HUES64 (cell line): ENCODE results near the gene USP30.
A peak's percentile ranks its signal among the peaks of the same experiment; 100 is the strongest.
"Not testable (repeated sequence)": the region's sequence is repeated elsewhere in the genome, so short reads cannot be mapped to it uniquely, and the experiment has no call there.

ENCODE experiments used
- H3K27ac ChIP-seq: 2 replicates; pipeline ENCODE4 v1.7.0; 2013; ENCODE audit warnings: low read depth, low read length, inconsistent platforms
- H3K27me3 ChIP-seq: 2 replicates; pipeline ENCODE4 v1.6.1; 2013; ENCODE audit warnings: mild to moderate bottlenecking, low read length; ENCODE audit not compliant: insufficient read depth
- H3K36me3 ChIP-seq: 2 replicates; pipeline ENCODE4 v1.6.1; 2013; ENCODE audit warnings: mild to moderate bottlenecking, low read length; ENCODE audit not compliant: insufficient read depth
- H3K4me1 ChIP-seq: 2 replicates; pipeline ENCODE4 v1.6.1; 2013; ENCODE audit warnings: mild to moderate bottlenecking, low read length, moderate library complexity; ENCODE audit not compliant: insufficient read depth
- H3K4me3 ChIP-seq: 2 replicates; pipeline ENCODE4 v1.5.1; 2013; ENCODE audit warnings: mild to moderate bottlenecking, low read length, moderate library complexity
- H3K9ac ChIP-seq: 2 replicates; pipeline ENCODE4 v1.6.1; 2013; ENCODE audit warnings: mild to moderate bottlenecking, low read depth, low read length
- H3K9me3 ChIP-seq: 2 replicates; pipeline ENCODE4 v1.6.1; 2013; ENCODE audit warnings: low read depth, low read length; ENCODE audit not compliant: insufficient read depth
- WGBS: fragments of 150-250, 120-280 bp; methylation state at CpG from one replicate; pipeline ENCODE4 v1.1.7; 2013; ENCODE audit warnings: missing lambda C conversion rate; 5-methylcytosine and 5-hydroxymethylcytosine counted together

The USP30 gene

DNA sequence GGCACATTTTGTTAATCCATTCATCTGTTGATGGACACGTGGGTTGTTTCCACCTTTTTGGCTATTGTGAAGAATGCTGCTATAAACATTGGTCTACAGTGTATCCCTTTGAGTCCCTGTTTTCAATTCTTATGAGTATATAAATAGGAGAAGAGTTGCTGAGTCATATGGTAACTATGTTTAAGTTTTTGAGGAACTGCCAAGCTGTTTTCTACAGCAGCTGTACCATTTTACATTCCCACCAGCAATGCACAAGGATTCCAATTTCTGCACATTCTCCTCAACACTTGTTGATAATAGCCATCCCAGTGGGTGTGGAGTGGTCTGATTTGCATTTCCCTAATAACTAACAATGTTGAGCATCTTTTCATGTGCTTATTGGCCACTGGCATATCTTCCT is 24.6 kb upstream of the USP30 start:
- Histone ChIP-seq H3K4me1 (no peaks in the 10 kb centered on the region), H3K4me3 (no peak overlapping the region), H3K9me3 (peaks cover 4% of the 10 kb centered on the region; the same call in 1 of the 2 replicates), H3K9ac (no peak overlapping the region), H3K27me3 (no peaks in the 10 kb centered on the region; the same call in 1 of the 2 replicates), H3K36me3 (no peaks in the 10 kb centered on the region), H3K27ac (no peak overlapping the region)
- 67% methylated on average over 1 of the region's 1 CpG for WGBS

DNA sequence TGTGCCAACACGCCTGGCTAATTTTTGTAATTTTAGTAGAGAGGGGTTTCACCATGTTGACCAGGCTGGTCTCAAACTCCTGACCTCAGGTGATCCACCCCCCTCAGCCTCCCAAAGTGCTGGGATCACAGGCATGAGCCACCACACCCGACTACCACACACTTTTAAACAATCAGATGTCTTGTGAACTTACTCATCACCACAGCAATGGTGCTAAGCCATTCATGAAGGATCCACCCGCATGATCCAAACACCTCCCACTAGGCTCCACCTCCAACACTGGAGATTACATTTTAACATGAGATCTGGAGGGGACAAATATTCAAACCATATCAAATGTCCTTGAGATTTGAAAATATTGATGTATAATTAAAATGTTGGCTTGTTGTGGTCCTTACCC is 23.8 kb upstream of the USP30 start:
- not testable (repeated sequence) for H3K4me3 ChIP-seq, H3K9me3 ChIP-seq, H3K4me1 ChIP-seq, H3K9ac ChIP-seq, H3K36me3 ChIP-seq, H3K27ac ChIP-seq, H3K27me3 ChIP-seq
- 79% methylated on average over 2 of the region's 3 CpGs for WGBS

DNA sequence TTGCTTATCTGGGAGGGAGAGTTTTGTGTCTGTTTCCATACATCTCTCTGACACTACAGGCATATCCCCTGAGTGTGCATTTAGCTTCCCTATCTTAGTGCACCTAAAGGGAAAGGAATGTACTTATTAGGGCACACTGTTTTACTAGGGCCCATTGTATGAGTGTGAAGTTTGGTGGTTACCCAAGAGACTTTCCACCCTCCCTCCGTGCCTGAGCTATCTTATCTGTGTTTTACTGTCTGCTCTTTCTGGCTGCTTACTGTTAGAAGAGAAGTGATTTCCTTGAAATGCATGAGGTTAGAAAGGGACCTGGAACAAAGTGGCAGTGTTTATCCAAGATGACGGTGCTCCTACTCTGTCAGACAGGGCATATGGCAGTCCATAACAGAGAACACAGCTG is 23.0 kb upstream of the USP30 start:
- no peak overlapping the region for H3K4me3 ChIP-seq
- no peaks in the 10 kb centered on the region for H3K4me1 ChIP-seq
- H3K36me3 ChIP-seq: no peaks in the 10 kb centered on the region
- H3K9me3 ChIP-seq: peaks cover 4% of the 10 kb centered on the region; the same call in 1 of the 2 replicates
- WGBS: 75% methylated on average over 2 of the region's 2 CpGs
- H3K9ac ChIP-seq: no peak overlapping the region
- H3K27ac ChIP-seq: no peak overlapping the region
- no peaks in the 10 kb centered on the region for H3K27me3 ChIP-seq

DNA sequence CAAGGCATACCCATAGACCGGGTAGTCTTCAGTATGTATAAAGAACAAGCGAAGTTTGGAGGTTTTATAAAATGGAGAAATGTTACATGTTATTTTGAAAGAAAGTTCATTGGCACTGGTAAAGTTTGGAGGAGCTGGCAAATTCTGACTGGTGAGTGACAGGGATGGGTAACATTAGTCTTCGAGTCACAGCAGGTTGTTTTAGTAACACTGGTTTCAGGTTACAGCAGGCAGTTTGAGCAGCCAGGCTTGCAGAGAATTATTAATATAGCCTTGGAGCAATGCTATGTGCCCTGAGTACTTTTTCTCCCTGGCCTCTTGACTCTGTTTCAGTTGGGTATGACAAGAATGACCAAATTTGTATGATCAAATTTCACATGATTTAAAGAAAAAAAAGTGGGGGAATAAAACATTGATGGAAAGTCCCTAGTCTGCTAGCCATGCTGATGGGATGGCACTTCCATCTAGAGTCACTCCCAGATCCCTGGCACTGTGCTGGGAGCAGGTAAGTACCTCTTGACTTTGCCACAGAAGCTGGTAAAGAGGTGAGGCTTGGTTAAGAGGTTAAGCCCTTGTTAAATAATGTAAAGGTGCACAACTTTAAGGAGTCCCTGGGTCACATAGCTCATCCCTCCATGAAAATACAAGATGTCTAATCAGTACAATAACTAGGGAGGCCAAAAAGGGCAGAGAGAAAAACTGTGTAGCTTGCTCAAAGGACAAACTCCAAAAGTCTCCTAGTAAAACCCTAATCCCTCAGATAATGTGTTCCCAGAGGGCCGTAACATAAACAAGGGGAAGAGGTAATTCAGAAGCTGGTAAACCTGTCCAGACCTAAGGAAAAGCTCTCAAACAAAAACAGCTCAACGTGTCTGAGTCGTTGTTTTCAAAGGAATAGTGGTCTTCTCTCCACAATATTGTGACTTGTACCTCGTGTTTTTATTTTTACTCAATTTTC is 18.9 kb upstream of the USP30 start:
- peaks cover 4% of the 10 kb centered on the region; the same call in 1 of the 2 replicates for H3K9me3 ChIP-seq
- no peak overlapping the region for H3K9ac ChIP-seq
- H3K27ac ChIP-seq: no peak overlapping the region
- H3K36me3 ChIP-seq: no peaks in the 10 kb centered on the region
- H3K4me1 ChIP-seq: no peaks in the 10 kb centered on the region
- 63% methylated on average over 7 of the region's 7 CpGs for WGBS
- no peak overlapping the region for H3K4me3 ChIP-seq
- no peaks in the 10 kb centered on the region for H3K27me3 ChIP-seq

GRCh38 chr12:109036975-109037374 is 15.4 kb upstream of the USP30 start:
- no peak overlapping the region for H3K9ac ChIP-seq
- no peaks in the 10 kb centered on the region for H3K4me1 ChIP-seq
- no peaks in the 10 kb centered on the region for H3K36me3 ChIP-seq
- H3K27me3 ChIP-seq: no peaks in the 10 kb centered on the region
- 97% methylated on average over 1 of the region's 1 CpG for WGBS
- H3K9me3 ChIP-seq: peaks cover 6% of the 10 kb centered on the region; the same call in 1 of the 2 replicates
- no peak overlapping the region for H3K27ac ChIP-seq
- no peak overlapping the region for H3K4me3 ChIP-seq

DNA sequence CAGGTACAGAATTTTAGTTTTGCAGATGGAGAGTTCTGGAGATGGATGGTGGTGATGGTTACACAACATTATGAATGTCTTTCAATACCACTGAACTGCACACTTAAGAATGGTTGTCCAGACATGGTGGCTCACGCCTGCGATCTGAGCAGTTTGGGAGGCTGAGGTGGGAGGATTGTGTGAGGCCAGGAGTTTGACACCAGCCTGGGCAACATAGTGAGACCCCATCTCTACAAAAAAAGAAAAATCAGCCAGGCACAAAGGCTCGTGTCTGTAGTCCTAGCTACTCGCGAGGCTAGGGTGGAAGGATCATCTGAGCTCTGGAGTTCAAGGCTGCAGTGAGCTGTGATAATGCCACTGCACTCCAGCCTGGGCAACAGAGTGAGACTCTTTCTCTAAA is 8.1 kb upstream of the USP30 start:
- WGBS: 89% methylated on average over 5 of the region's 5 CpGs
- H3K9ac ChIP-seq: no peak overlapping the region
- no peaks in the 10 kb centered on the region for H3K36me3 ChIP-seq

DNA sequence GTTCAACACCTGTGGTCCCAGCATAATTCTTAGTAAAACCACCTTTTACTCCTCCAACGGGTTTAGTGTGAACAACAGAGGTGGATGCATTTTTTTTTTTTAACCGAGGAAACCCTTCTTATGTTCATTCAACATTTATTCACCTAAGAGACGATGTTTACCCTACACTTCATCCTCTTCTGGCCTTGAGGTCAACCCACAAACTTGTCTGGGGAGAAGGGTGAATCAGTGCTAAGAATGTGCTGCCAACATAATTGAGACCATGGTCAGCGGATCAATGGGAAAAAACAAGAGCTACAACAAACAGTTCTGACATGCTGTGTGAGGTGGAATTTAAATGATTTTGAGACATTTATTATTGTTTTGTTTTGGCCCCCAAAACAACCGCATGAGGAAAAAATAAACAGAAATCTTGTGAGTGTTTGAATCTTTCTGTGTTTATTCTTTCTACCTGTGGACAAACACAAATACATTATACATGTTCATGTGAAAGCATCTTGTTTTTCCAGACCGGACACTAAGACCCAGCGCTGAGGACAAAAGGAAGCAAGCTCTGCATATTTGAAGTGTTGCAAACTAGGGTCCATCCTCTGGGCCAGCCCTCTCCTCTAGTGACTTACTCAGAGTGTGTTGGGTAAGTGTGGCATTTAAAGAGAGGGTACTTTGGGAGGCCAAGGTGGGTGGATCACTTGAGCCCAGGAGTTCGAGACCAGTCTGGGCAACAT is 5.1 kb upstream of the USP30 start:
- H3K27ac ChIP-seq: no peak overlapping the region
- no peaks in the 10 kb centered on the region for H3K9me3 ChIP-seq
- WGBS: 82% methylated on average over 7 of the region's 8 CpGs
- H3K36me3 ChIP-seq: no peaks in the 10 kb centered on the region
- H3K27me3 ChIP-seq: peaks cover 10% of the 10 kb centered on the region; the same call in 1 of the 2 replicates
- no peaks in the 10 kb centered on the region for H3K4me1 ChIP-seq
- no peak overlapping the region for H3K4me3 ChIP-seq
- no peak overlapping the region for H3K9ac ChIP-seq

More for the DNA sequence above, 8.1 kb upstream of the USP30 start:
- Histone ChIP-seq H3K4me3 (no peak overlapping the region), H3K27me3 (peaks cover 10% of the 10 kb centered on the region; the same call in 1 of the 2 replicates), H3K4me1 (no peaks in the 10 kb centered on the region), H3K9me3 (peaks cover 6% of the 10 kb centered on the region; the same call in 1 of the 2 replicates), H3K27ac (no peak overlapping the region)

DNA sequence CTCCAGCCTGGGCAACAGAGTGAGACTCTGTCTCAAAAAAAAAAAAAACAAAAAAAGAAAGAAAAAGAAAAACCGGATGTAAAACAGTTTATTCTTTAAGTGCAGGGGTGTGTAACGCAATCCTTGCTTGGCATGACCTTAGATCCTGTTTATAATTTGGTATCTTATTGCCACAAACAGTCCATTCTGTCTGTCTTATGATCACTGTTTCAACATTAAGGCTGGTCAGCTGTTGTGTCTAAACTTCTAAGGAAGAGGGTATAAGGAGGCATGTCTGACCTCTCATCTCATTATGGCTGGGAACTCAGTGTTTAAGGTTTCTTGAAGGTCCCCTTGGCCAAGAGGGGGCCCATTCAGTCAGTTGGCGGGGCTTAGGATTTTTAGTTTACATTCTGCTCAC is 3.7 kb upstream of the USP30 start:
- H3K4me3 ChIP-seq, H3K36me3 ChIP-seq, H3K27me3 ChIP-seq, H3K9me3 ChIP-seq, H3K4me1 ChIP-seq, H3K27ac ChIP-seq, H3K9ac ChIP-seq: not testable (repeated sequence)
- WGBS: 83% methylated on average over 2 of the region's 3 CpGs

- not testable (repeated sequence) for H3K4me3 ChIP-seq, H3K27me3 ChIP-seq, H3K27ac ChIP-seq, H3K9me3 ChIP-seq, H3K9ac ChIP-seq, H3K36me3 ChIP-seq, H3K4me1 ChIP-seq
- WGBS: 93% methylated on average over 8 of the region's 8 CpGs
These were observed 2.6 kb upstream of the USP30 start for GRCh38 chr12:109049794-109050193.

DNA sequence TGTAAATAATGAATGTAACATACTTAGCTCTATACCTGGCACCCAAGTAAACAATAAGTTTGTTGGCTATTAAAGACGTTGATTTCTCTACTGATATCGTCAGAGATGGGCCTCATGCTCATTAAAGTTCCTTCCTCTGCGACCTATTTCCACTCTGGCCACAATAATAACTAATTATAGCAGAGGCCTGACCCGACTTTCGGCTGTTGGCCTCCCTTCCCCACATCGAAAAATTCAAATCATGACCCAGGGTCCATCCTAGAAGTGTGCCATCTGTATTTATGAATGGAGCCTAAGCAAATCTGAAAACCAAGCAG is 321 bp upstream of the USP30 start:
- 37% methylated on average over 6 of the region's 6 CpGs for WGBS
- no peak overlapping the region for H3K9ac ChIP-seq
- H3K4me3 ChIP-seq: peak overlapping the region; percentile 93
- no peaks in the 10 kb centered on the region; the same call in 1 of the 2 replicates for H3K4me1 ChIP-seq
- no peaks in the 10 kb centered on the region for H3K36me3 ChIP-seq
- no peaks in the 10 kb centered on the region for H3K9me3 ChIP-seq
- no peaks in the 10 kb centered on the region for H3K27me3 ChIP-seq
- H3K27ac ChIP-seq: no peak overlapping the region

GRCh38 chr12:109053382-109054123 is 1.2 kb downstream of the USP30 start:
- Histone ChIP-seq H3K9me3 (no peaks in the 10 kb centered on the region), H3K9ac (peak overlapping the region; percentile 60; the same call in 1 of the 2 replicates), H3K4me3 (peak overlapping the region; percentile 93), H3K27me3 (no peaks in the 10 kb centered on the region), H3K36me3 (no peaks in the 10 kb centered on the region; the same call in 1 of the 2 replicates), H3K27ac (no peak overlapping the region), H3K4me1 (no peaks in the 10 kb centered on the region; the same call in 1 of the 2 replicates)
- 55% methylated on average over 9 of the region's 9 CpGs for WGBS
